Hepatocyte (in vitro differentiated cells): ENCODE measurements around the gene SERPINB11. TPM values are rescaled to one million over a fixed set of nuclear protein-coding genes. Genes with fewer than 3 reads are reported as not detected.

Source experiments
- DNase-seq: peaks from one replicate; pipeline ENCODE4 v3.0.0-alpha.2; 2016; ENCODE audit warnings: low spot score
- H2AFZ ChIP-seq: fragments of 200-600 bp; sonication (generic); 2 replicates; pipeline ENCODE4 v1.6.0; 2016; ENCODE audit warnings: antibody characterized with exemption, mild to moderate bottlenecking
- H3K27ac ChIP-seq: fragments of 200-600 bp; sonication (generic); 2 replicates; pipeline ENCODE4 v1.5.1; 2016; ENCODE audit warnings: mild to moderate bottlenecking
- H3K27me3 ChIP-seq: fragments of 200-600 bp; sonication (generic); 2 replicates; pipeline ENCODE4 v1.6.1; 2016
- H3K36me3 ChIP-seq: fragments of 200-600 bp; sonication (generic); replicated peaks from 2 replicates; pipeline ENCODE4 v1.5.1; 2016; ENCODE audit warnings: low read depth; ENCODE audit not compliant: insufficient read depth
- H3K4me1 ChIP-seq: fragments of 200-600 bp; sonication (generic); 2 replicates; pipeline ENCODE4 v1.5.1; 2016; ENCODE audit warnings: mild to moderate bottlenecking, moderate library complexity; ENCODE audit not compliant: insufficient read depth
- H3K4me2 ChIP-seq: fragments of 200-600 bp; sonication (generic); 2 replicates; pipeline ENCODE4 v1.6.0; 2016
- H3K4me3 ChIP-seq: fragments of 200-600 bp; sonication (generic); 2 replicates; pipeline ENCODE4 v1.5.1; 2016; ENCODE audit warnings: mild to moderate bottlenecking
- H3K79me2 ChIP-seq: fragments of 200-600 bp; sonication (generic); 2 replicates; pipeline ENCODE4 v1.6.0; 2017; ENCODE audit warnings: mild to moderate bottlenecking
- H3K9me2 ChIP-seq: fragments of 200-600 bp; sonication (generic); replicated peaks from 2 replicates; pipeline ENCODE4 v1.6.0; 2017; ENCODE audit warnings: mild to moderate bottlenecking; ENCODE audit not compliant: insufficient read depth
- H3K9me3 ChIP-seq: fragments of 200-600 bp; sonication (generic); 2 replicates; pipeline ENCODE4 v1.5.1; 2016; ENCODE audit warnings: low read depth, mild to moderate bottlenecking
- H4K20me1 ChIP-seq: fragments of 200-600 bp; sonication (generic); 2 replicates; pipeline ENCODE4 v1.6.0; 2016; ENCODE audit warnings: mild to moderate bottlenecking; ENCODE audit not compliant: insufficient read depth, poor library complexity, severe bottlenecking
- CTCF ChIP-seq: fragments of 200-600 bp; sonication (generic); IDR thresholded peaks from 2 replicates; pipeline ENCODE4 v1.5.1; 2016; ENCODE audit warnings: antibody characterized with exemption, mild to moderate bottlenecking; ENCODE audit not compliant: poor library complexity
- EZH2 ChIP-seq: fragments of 200-600 bp; sonication (generic); IDR thresholded peaks from 2 replicates; pipeline ENCODE4 v1.6.1; 2016; ENCODE audit warnings: antibody characterized with exemption, mild to moderate bottlenecking, borderline replicate concordance
- EZH2phosphoT487 ChIP-seq: fragments of 200-600 bp; sonication (generic); IDR thresholded peaks from one replicate; pipeline ENCODE4 v1.6.1; 2018; ENCODE audit warnings: antibody characterized with exemption, mild to moderate bottlenecking, low read depth, moderate library complexity; ENCODE audit not compliant: unreplicated experiment, severe bottlenecking
- WGBS: methylation state at CpG from one replicate; pipeline ENCODE4 v1.1.6; 2016; ENCODE audit warnings: low lambda C conversion rate; ENCODE audit errors: missing lambda C conversion rate; 5-methylcytosine and 5-hydroxymethylcytosine counted together
- polyA plus RNA-seq: library from polyadenylated mRNA; unstranded; fragments of >200 nt; fragmentation: Nextera tagmentation; extraction: Ambion mirVana; gene quantifications from 2 replicates; pipeline ENCODE4 v1.2.1, GENCODE V29; 2016
- total RNA-seq: library from RNA; depleted of rRNA; stranded (reverse); fragments of >200 nt; gene quantifications from 2 replicates; pipeline ENCODE4 v1.2.3, GENCODE V29; 2014

Gene SERPINB11
- total and polyA plus RNA-seq, 2 experiments from 2014 or later, result not detected

GRCh38 chr18:63762518-63762917, 59.8 kb downstream of the SERPINB11 start:
- Histone ChIP-seq H3K9me3 (no peaks in the 10 kb centered on the region), H2AFZ (no peak overlapping the region), H3K9me2 (no peaks in the 10 kb centered on the region), H3K4me2 (no peak overlapping the region), H3K27ac (no peak overlapping the region), H3K36me3 (no peaks in the 10 kb centered on the region), H3K4me1 (no peaks in the 10 kb centered on the region), H3K4me3 (no peak overlapping the region), H4K20me1 (no peaks in the 10 kb centered on the region), H3K27me3 (no peaks in the 10 kb centered on the region), H3K79me2 (no peaks in the 10 kb centered on the region)
- TF ChIP-seq EZH2 (no peak), EZH2phosphoT487 (no peak), CTCF (no peak)
- 90% methylated on average over 1 of the region's 1 CpG for WGBS
- no peak for DNase-seq

- H3K4me1 ChIP-seq, result no peaks in the 10 kb centered on the region
- DNase-seq, result no peak
- H2AFZ ChIP-seq, result no peak overlapping the region
- H3K27me3 ChIP-seq, result no peaks in the 10 kb centered on the region
- no peaks in the 10 kb centered on the region for H3K36me3 ChIP-seq
- H3K9me3 ChIP-seq, result no peaks in the 10 kb centered on the region
- H3K79me2 ChIP-seq, result no peaks in the 10 kb centered on the region
- H3K4me3 ChIP-seq, result no peak overlapping the region
- TF ChIP-seq CTCF (no peak), EZH2 (no peak), EZH2phosphoT487 (no peak)
- H3K9me2 ChIP-seq, result no peaks in the 10 kb centered on the region
- no peak overlapping the region for H3K4me2 ChIP-seq
- no peak overlapping the region for H3K27ac ChIP-seq
- H4K20me1 ChIP-seq, result no peaks in the 10 kb centered on the region
- 81% methylated on average over 3 of the region's 3 CpGs for WGBS
Measured at GRCh38 chr18:63763831-63764600, 61.3 kb downstream of the SERPINB11 start.

GRCh38 chr18:63765837-63766236, 63.1 kb downstream of the SERPINB11 start:
- Histone ChIP-seq H3K27me3 (no peaks in the 10 kb centered on the region), H3K4me2 (no peak overlapping the region)

More at GRCh38 chr18:63765837-63766236, 63.1 kb downstream of the SERPINB11 start:
- Histone ChIP-seq H4K20me1 (no peaks in the 10 kb centered on the region), H3K36me3 (no peaks in the 10 kb centered on the region), H3K4me3 (no peak overlapping the region), H3K79me2 (no peaks in the 10 kb centered on the region), H3K9me3 (no peaks in the 10 kb centered on the region), H2AFZ (no peak overlapping the region), H3K27ac (no peak overlapping the region), H3K9me2 (no peaks in the 10 kb centered on the region), H3K4me1 (no peaks in the 10 kb centered on the region)
- 67% methylated on average over 2 of the region's 2 CpGs for WGBS
- TF ChIP-seq EZH2 (no peak), CTCF (no peak), EZH2phosphoT487 (no peak)
- DNase-seq, result no peak

Other genes with a start within 250 kb of the SERPINB11 start
- gene SERPINB5, start 226.0 kb upstream of the SERPINB11 start, total RNA-seq, result 0.23 and 0.28 TPM in 2 replicates
- gene SERPINB5, start 226.0 kb upstream of the SERPINB11 start, polyA plus RNA-seq, result 0.76 TPM in 1 of 2 replicates, not detected in the other
- gene SERPINB12, start 160.6 kb upstream of the SERPINB11 start, total RNA-seq, result not detected in 2 replicates
- not detected in 2 replicates for gene SERPINB12, start 160.6 kb upstream of the SERPINB11 start, polyA plus RNA-seq
- gene SERPINB13, start 115.6 kb upstream of the SERPINB11 start, total RNA-seq, result not detected in 2 replicates
- 0.28 TPM in 1 of 2 replicates, not detected in the other for gene SERPINB13, start 115.6 kb upstream of the SERPINB11 start, polyA plus RNA-seq
- not detected in 2 replicates for gene SERPINB4, start 58.7 kb upstream of the SERPINB11 start, total RNA-seq
- not detected in 2 replicates for gene SERPINB4, start 58.7 kb upstream of the SERPINB11 start, polyA plus RNA-seq
- 0.17 TPM in 1 of 2 replicates, not detected in the other for gene SERPINB3, start 41.1 kb upstream of the SERPINB11 start, total RNA-seq
- gene SERPINB3, start 41.1 kb upstream of the SERPINB11 start, polyA plus RNA-seq, result not detected in 2 replicates
- 0.10 and 0.36 TPM in 2 replicates for gene SERPINB7, start 72.5 kb downstream of the SERPINB11 start, total RNA-seq
- 0.77 and 1.9 TPM in 2 replicates for gene SERPINB7, start 72.5 kb downstream of the SERPINB11 start, polyA plus RNA-seq
- gene SERPINB2, start 184.7 kb downstream of the SERPINB11 start, total RNA-seq, result 1.6 and 1.9 TPM in 2 replicates
- 0.86 and 1.2 TPM in 2 replicates for gene SERPINB2, start 184.7 kb downstream of the SERPINB11 start, polyA plus RNA-seq
- gene SERPINB10, start 205.0 kb downstream of the SERPINB11 start, total RNA-seq, result 0.93 TPM in 1 of 2 replicates, not detected in the other
- not detected in 2 replicates for gene SERPINB10, start 205.0 kb downstream of the SERPINB11 start, polyA plus RNA-seq
- 0.10 TPM in 1 of 2 replicates, not detected in the other for gene HMSD, start 246.3 kb downstream of the SERPINB11 start, total RNA-seq
- 0.51 TPM in 1 of 2 replicates, not detected in the other for gene HMSD, start 246.3 kb downstream of the SERPINB11 start, polyA plus RNA-seq